ENCODE measurements around the gene SCAPER.
A peak's percentile ranks its signal among the peaks of the same experiment; 100 is the strongest.

Gene SCAPER

DNA sequence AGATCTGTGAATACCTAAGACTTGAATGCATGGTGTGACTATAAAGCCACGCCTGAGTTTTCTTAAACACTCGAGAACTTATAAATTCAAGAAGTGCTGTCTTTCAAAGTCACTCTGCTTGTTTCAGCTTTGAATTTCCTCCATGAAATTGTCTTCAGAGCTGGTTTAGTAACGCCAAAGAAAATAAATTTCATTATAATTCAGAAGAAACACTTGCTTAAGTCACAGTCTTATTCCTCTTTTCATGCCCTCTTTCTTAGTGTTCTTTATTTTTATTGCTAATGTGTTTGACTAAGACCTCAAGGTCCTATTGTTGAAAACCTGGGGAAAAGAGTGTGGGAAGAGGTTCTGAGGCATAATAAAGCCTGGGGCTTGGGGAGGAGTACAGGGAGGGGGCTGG, 23.1 kb upstream of the SCAPER start:
- peaks cover 44% of the 10 kb centered on the region for H3K4me1 Mint-ChIP-seq
- peaks cover 3% of the 10 kb centered on the region for H3K27me3 Mint-ChIP-seq (ENCODE audit: low read depth, poor library complexity)
- H3K9me3 Mint-ChIP-seq = no peaks in the 10 kb centered on the region
- H3K27ac Mint-ChIP-seq = no peak overlapping the region
- no peak for DNase-seq
- TF ChIP-seq, protein P1, sequence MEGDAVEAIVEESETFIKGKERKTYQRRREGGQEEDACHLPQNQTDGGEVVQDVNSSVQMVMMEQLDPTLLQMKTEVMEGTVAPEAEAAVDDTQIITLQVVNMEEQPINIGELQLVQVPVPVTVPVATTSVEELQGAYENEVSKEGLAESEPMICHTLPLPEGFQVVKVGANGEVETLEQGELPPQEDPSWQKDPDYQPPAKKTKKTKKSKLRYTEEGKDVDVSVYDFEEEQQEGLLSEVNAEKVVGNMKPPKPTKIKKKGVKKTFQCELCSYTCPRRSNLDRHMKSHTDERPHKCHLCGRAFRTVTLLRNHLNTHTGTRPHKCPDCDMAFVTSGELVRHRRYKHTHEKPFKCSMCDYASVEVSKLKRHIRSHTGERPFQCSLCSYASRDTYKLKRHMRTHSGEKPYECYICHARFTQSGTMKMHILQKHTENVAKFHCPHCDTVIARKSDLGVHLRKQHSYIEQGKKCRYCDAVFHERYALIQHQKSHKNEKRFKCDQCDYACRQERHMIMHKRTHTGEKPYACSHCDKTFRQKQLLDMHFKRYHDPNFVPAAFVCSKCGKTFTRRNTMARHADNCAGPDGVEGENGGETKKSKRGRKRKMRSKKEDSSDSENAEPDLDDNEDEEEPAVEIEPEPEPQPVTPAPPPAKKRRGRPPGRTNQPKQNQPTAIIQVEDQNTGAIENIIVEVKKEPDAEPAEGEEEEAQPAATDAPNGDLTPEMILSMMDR (IDR thresholded peaks at IDR 0.05) = no peak
- H3K36me3 Mint-ChIP-seq (ENCODE audit: low read depth) = peaks cover 4% of the 10 kb centered on the region
- no peak overlapping the region for H3K4me3 Mint-ChIP-seq

DNA sequence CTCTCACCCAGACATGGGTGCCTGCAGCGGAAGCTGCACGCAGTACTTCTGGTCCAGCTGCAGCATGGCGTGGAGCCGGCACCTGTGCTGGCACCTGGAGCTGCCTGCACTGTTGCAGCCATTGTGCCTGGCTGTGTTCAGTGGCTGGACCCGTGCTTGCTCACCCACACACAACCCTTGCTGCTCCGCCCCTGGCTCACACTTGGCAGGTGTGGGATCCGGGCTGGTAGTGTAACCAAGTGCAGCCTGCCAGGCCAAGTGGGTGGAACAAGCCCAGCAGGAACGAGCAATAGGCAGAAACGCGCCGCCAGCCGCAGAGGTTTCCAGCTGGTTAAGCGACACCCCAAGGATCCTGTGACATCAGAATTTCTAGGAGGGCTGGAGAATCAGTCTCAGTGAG, 11.2 kb upstream of the SCAPER start:
- Mint-ChIP-seq H3K27me3 (ENCODE audit: low read depth, poor library complexity) (peaks cover 21% of the 10 kb centered on the region), H3K27ac (no peak overlapping the region), H3K4me3 (no peak overlapping the region), H3K4me1 (no peaks in the 10 kb centered on the region), H3K9me3 (no peaks in the 10 kb centered on the region), H3K36me3 (ENCODE audit: low read depth) (no peaks in the 10 kb centered on the region)
- DNase-seq = no peak
- TF ChIP-seq, protein P1 (IDR thresholded peaks at IDR 0.05) = no peak

DNA sequence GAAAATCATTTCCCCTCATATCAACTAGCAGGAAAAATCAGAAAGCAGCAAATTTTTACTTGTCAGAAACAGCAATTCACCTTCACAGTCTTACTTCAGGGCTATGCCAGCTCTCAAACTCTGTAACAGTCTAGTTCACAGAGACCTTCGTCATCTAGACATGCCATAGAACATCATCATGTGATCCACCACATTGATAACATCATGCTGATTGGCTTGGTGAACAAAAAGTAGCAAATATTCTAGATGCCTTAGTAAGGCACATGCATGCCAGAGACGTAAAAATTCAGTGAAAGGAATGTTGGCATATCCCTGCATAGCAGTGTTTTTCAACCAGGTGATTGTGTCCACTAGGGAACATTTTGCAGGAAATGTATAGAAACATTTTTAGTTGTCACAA, 8.6 kb upstream of the SCAPER start:
- H3K4me1 Mint-ChIP-seq = no peaks in the 10 kb centered on the region
- H3K27me3 Mint-ChIP-seq (ENCODE audit: low read depth, poor library complexity) = peaks cover 24% of the 10 kb centered on the region
- no peak overlapping the region for H3K4me3 Mint-ChIP-seq
- no peaks in the 10 kb centered on the region for H3K36me3 Mint-ChIP-seq (ENCODE audit: low read depth)
- TF ChIP-seq, protein P1 (IDR thresholded peaks at IDR 0.05) = no peak
- no peaks in the 10 kb centered on the region for H3K9me3 Mint-ChIP-seq
- no peak for DNase-seq
- no peak overlapping the region for H3K27ac Mint-ChIP-seq

DNA sequence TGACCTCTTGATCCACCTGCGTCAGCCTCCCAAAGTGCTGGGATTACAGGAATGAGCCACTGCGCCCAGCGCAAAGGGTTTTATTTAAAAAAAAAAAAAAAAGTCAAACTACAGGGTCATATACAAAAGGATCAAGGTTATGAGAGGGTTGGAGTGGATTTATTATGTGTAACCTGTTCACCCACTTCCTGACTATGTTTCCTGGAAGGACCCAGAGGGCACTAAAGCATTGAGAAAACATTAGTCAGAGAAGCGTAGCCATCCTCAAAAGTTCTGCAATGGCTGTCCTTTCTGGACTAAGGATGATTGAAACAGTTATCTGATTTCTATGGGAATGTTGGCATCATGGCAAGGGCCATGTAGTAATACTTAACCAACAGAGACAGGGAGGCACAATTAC, 7.3 kb upstream of the SCAPER start:
- TF ChIP-seq, protein P1 (IDR thresholded peaks at IDR 0.05) = no peak
- Mint-ChIP-seq H3K27ac (no peak overlapping the region), H3K4me3 (no peak overlapping the region), H3K9me3 (peaks cover 4% of the 10 kb centered on the region), H3K4me1 (peaks cover 4% of the 10 kb centered on the region), H3K27me3 (ENCODE audit: low read depth, poor library complexity) (peaks cover 24% of the 10 kb centered on the region), H3K36me3 (ENCODE audit: low read depth) (no peaks in the 10 kb centered on the region)
- DNase-seq = no peak

DNA sequence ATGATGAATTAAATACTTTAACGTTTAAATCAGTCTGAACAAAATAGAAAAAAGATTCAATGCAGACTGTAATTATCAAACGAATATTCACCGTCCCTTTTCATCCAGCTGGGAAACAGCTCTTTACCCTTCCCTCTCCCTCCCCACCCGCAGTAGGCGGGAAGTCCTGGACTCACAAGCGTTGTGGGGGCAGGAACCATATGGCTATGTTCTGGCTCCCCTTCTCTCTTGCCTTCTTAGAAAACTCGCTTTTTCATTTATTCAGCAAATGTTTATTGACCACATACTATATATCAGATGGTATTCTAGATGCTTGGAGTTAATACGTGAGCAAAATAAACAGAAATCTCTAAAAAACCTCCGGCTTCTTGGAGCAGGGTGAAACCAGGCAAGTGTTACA, 715 bp upstream of the SCAPER start:
- no peak for DNase-seq
- H3K4me3 Mint-ChIP-seq = peak overlapping the region; percentile 90
- H3K27me3 Mint-ChIP-seq (ENCODE audit: low read depth, poor library complexity) = peaks cover 9% of the 10 kb centered on the region
- H3K27ac Mint-ChIP-seq = no peak overlapping the region
- TF ChIP-seq, protein P1 (IDR thresholded peaks at IDR 0.05) = no peak
- peaks cover 17% of the 10 kb centered on the region for H3K9me3 Mint-ChIP-seq
- peaks cover 31% of the 10 kb centered on the region for H3K4me1 Mint-ChIP-seq
- peaks cover 5% of the 10 kb centered on the region for H3K36me3 Mint-ChIP-seq (ENCODE audit: low read depth)

DNA sequence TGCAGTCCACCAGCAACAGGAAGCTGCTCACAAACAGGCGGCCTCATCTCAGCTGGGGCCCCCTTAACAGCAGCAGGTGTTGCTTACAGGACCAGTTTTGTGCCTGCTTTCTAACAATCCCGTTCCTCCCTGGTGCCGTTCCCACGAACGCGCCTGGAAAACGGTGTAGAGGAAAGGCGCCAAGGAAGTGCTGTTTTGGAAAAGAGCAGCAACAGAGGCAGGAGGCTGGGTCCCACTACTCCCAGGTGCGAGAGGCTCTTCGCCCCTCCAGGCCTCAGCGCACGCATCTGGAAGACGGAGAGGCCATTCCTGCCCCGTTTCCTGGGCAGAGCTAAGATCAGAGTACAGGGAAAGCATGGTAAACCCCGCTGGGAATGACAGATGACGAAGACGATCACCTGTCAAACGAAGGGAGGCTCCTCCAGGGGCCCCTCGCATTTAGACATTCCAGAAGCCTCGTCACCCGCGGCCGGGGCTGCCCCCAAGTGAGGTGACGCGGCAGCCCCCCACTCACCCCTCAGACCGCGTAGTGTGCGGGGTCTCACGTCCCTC, 603 bp downstream of the SCAPER start:
- TF ChIP-seq, protein P1 (IDR thresholded peaks at IDR 0.05) = no peak
- Mint-ChIP-seq H3K4me3 (peak overlapping the region; percentile 90), H3K4me1 (peaks cover 31% of the 10 kb centered on the region), H3K27me3 (ENCODE audit: low read depth, poor library complexity) (peaks cover 6% of the 10 kb centered on the region), H3K36me3 (ENCODE audit: low read depth) (peaks cover 15% of the 10 kb centered on the region), H3K27ac (peak overlapping the region; percentile 89), H3K9me3 (peaks cover 27% of the 10 kb centered on the region)
- no peak for DNase-seq
